GM23338 (cell line): ENCODE data around the gene DCUN1D4. TPM values are rescaled to one million over a fixed set of nuclear protein-coding genes. Genes with fewer than 3 reads are reported as not detected.

ENCODE experiments used
- ATAC-seq: fragments of 200-7000 bp; cut with Tn5 transposase; 3 replicates; pipeline ENCODE4 v1.9.1; 2020
- DNase-seq: peaks from one replicate; pipeline ENCODE4 v3.0.0-alpha.2; 2015; ENCODE audit warnings: low spot score
- H2AFZ ChIP-seq: fragments of 200-600 bp; sonication (generic); 2 replicates; pipeline ENCODE4 v1.8.0; 2016; ENCODE audit warnings: antibody characterized with exemption, mild to moderate bottlenecking, moderate library complexity
- H3F3A ChIP-seq: fragments of 200-600 bp; sonication (generic); replicated peaks from 2 replicates; pipeline ENCODE4 v1.8.0; 2017; ENCODE audit warnings: antibody characterized with exemption, mixed run types, low read depth
- H3K27ac ChIP-seq: fragments of 200-600 bp; sonication (generic); 2 replicates; pipeline ENCODE4 v1.6.1; 2016; ENCODE audit warnings: low read depth
- H3K27me3 ChIP-seq: fragments of 200-600 bp; sonication (generic); 2 replicates; pipeline ENCODE4 v1.8.0; 2016; ENCODE audit warnings: mild to moderate bottlenecking, mixed run types, moderate library complexity; ENCODE audit not compliant: insufficient read depth
- H3K36me3 ChIP-seq: fragments of 200-600 bp; sonication (generic); 2 replicates; pipeline ENCODE4 v1.8.0; 2016; ENCODE audit warnings: mild to moderate bottlenecking; ENCODE audit not compliant: insufficient read depth
- H3K4me1 ChIP-seq: fragments of 200-600 bp; sonication (generic); 2 replicates; pipeline ENCODE4 v1.8.0; 2016; ENCODE audit warnings: mild to moderate bottlenecking, moderate library complexity; ENCODE audit not compliant: insufficient read depth
- H3K4me2 ChIP-seq: fragments of 200-600 bp; sonication (generic); 2 replicates; pipeline ENCODE4 v1.7.1; 2017; ENCODE audit warnings: mixed run types
- H3K4me3 ChIP-seq: fragments of 200-600 bp; sonication (generic); 2 replicates; pipeline ENCODE4 v1.6.1; 2016; ENCODE audit warnings: mixed run types
- H3K79me2 ChIP-seq: fragments of 200-600 bp; sonication (generic); replicated peaks from 2 replicates; pipeline ENCODE4 v1.8.0; 2017; ENCODE audit warnings: mild to moderate bottlenecking; ENCODE audit not compliant: insufficient read depth
- H3K9me2 ChIP-seq: fragments of 200-600 bp; sonication (generic); 2 replicates; pipeline ENCODE4 v1.8.0; 2017; ENCODE audit not compliant: insufficient read depth
- H4K20me1 ChIP-seq: fragments of 200-600 bp; sonication (generic); replicated peaks from 2 replicates; pipeline ENCODE4 v1.8.0; 2017; ENCODE audit warnings: mild to moderate bottlenecking; ENCODE audit not compliant: insufficient read depth
- H3K27ac Mint-ChIP-seq: 2 replicates; pipeline ENCODE4 v1.8.0; 2020; ENCODE audit warnings: inconsistent platforms, mild to moderate bottlenecking, moderate library complexity, mixed read lengths
- H3K27me3 Mint-ChIP-seq: 3 replicates; pipeline ENCODE4 v1.8.0; 2022; ENCODE audit warnings: low read depth, mild to moderate bottlenecking, moderate library complexity, mixed read lengths, inconsistent platforms; ENCODE audit not compliant: insufficient read depth, poor library complexity
- H3K36me3 Mint-ChIP-seq: 3 replicates; pipeline ENCODE4 v1.8.0; 2021; ENCODE audit warnings: low read depth, mild to moderate bottlenecking, inconsistent platforms, moderate library complexity, mixed read lengths
- H3K4me1 Mint-ChIP-seq: 3 replicates; pipeline ENCODE4 v1.8.0; 2020; ENCODE audit warnings: mild to moderate bottlenecking, inconsistent platforms, mixed read lengths
- H3K4me3 Mint-ChIP-seq: 3 replicates; pipeline ENCODE4 v1.8.0; 2021; ENCODE audit warnings: moderate library complexity, mild to moderate bottlenecking, inconsistent platforms, mixed read lengths
- H3K9me3 Mint-ChIP-seq: 3 replicates; pipeline ENCODE4 v1.8.0; 2020; ENCODE audit warnings: moderate library complexity, mild to moderate bottlenecking, inconsistent platforms, mixed read lengths
- CREB1 ChIP-seq: fragments of 250-450 bp; sonication (Bioruptor Pico); IDR thresholded peaks from 2 replicates; pipeline ENCODE4 v1.5.0; 2020; ENCODE audit warnings: low read depth, mild to moderate bottlenecking, moderate library complexity
- CTCF ChIP-seq, 2 experiments: fragments of 200-600 bp in 1 of 2; sonication (generic) in 1 of 2; conservative IDR thresholded peaks; 2 replicates each; pipeline versions ENCODE4 v1.5.1 to v1.6.1; 2016 to 2017; ENCODE audit warnings: antibody characterized with exemption in 2 of 2, low read depth in 2 of 2, mild to moderate bottlenecking in 2 of 2, moderate library complexity in 1 of 2
- ETS1 ChIP-seq: IDR thresholded peaks from 2 replicates; pipeline ENCODE4 v1.6.1; 2016; ENCODE audit warnings: antibody characterized with exemption
- EZH2 ChIP-seq: fragments of 200-600 bp; sonication (generic); IDR thresholded peaks from one replicate; pipeline ENCODE4 v1.8.0; 2017; ENCODE audit warnings: antibody characterized with exemption, mild to moderate bottlenecking, low read depth; ENCODE audit not compliant: unreplicated experiment
- EZH2phosphoT487 ChIP-seq: fragments of 200-600 bp; sonication (generic); IDR thresholded peaks from one replicate; pipeline ENCODE4 v1.8.1; 2018; ENCODE audit warnings: antibody characterized with exemption; ENCODE audit not compliant: unreplicated experiment
- JUNB ChIP-seq: IDR thresholded peaks from one replicate; pipeline ENCODE4 v1.6.1; 2016; ENCODE audit warnings: antibody characterized with exemption; ENCODE audit not compliant: unreplicated experiment
- NANOG ChIP-seq: IDR thresholded peaks from 2 replicates; pipeline ENCODE4 v1.6.1; 2016; ENCODE audit warnings: antibody characterized with exemption, borderline replicate concordance
- POLR2AphosphoS5 ChIP-seq: IDR thresholded peaks from 2 replicates; pipeline ENCODE4 v1.6.1; 2016; ENCODE audit warnings: antibody characterized with exemption, low read depth
- REST ChIP-seq: IDR thresholded peaks from one replicate; pipeline ENCODE4 v1.6.1; 2018; ENCODE audit warnings: antibody characterized with exemption; ENCODE audit not compliant: unreplicated experiment
- STAT1 ChIP-seq: IDR thresholded peaks from one replicate; pipeline ENCODE4 v1.6.1; 2016; ENCODE audit warnings: antibody characterized with exemption; ENCODE audit not compliant: unreplicated experiment
- ZNF114 ChIP-seq: fragments of 250-450 bp; sonication (Bioruptor Pico); IDR thresholded peaks from 2 replicates; pipeline ENCODE4 v1.5.0; 2020; ENCODE audit warnings: mild to moderate bottlenecking, moderate library complexity
- ZNF331 ChIP-seq: fragments of 250-450 bp; sonication (Bioruptor Pico); IDR thresholded peaks from 2 replicates; pipeline ENCODE4 v1.5.0; 2020; ENCODE audit warnings: low read depth, mild to moderate bottlenecking, moderate library complexity
- ZNF462 ChIP-seq: fragments of 250-450 bp; sonication (Bioruptor Pico); IDR thresholded peaks from 2 replicates; pipeline ENCODE4 v1.5.0; 2020; ENCODE audit warnings: mild to moderate bottlenecking, moderate library complexity
- polyA plus RNA-seq: library from polyadenylated mRNA; unstranded; fragments of >200 nt; fragmentation: Nextera tagmentation; extraction: Ambion mirVana; gene quantifications from 2 replicates; pipeline ENCODE4 v1.2.1, GENCODE V29; 2016
- total RNA-seq: library from RNA; depleted of rRNA; stranded (reverse); fragments of >200 nt; shearing (Covaris generic); gene quantifications from 2 replicates; pipeline ENCODE4 v1.2.3, GENCODE V29; 2014

The DCUN1D4 gene
- total and polyA plus RNA-seq, 2 experiments from 2014 or later = 26.1 to 54.8 TPM

GRCh38 chr4:51858605-51859202, 15.8 kb downstream of the DCUN1D4 start:
- Histone ChIP-seq H3K9me2 (no peaks in the 10 kb centered on the region), H3K36me3 (no peaks in the 10 kb centered on the region; the same call in 1 of the 2 replicates), H3K27ac (no peak overlapping the region), H3K4me2 (no peak overlapping the region), H2AFZ (no peak overlapping the region), H3F3A (no peaks in the 10 kb centered on the region), H3K4me1 (peaks cover 40% of the 10 kb centered on the region), H3K79me2 (peaks cover 100% of the 10 kb centered on the region), H3K4me3 (no peak overlapping the region), H4K20me1 (peaks cover 29% of the 10 kb centered on the region), H3K27me3 (no peaks in the 10 kb centered on the region)
- TF ChIP-seq CTCF (conservative IDR thresholded peaks at IDR 0.05; ENCODE audit: low read depth in 2 of 2) (no peak), EZH2phosphoT487 (no peak), EZH2 (no peak), POLR2AphosphoS5 (no peak), ZNF114 (CRISPR knock-in tag) (no peak), ETS1 (no peak), REST (no peak), ZNF462 (no peak), NANOG (no peak), STAT1 (no peak), ZNF331 (CRISPR knock-in tag) (no peak), JUNB (no peak), CREB1 (no peak)
- Mint-ChIP-seq H3K27ac (no peak overlapping the region), H3K27me3 (no peaks in the 10 kb centered on the region), H3K9me3 (no peaks in the 10 kb centered on the region), H3K4me1 (peaks cover 66% of the 10 kb centered on the region), H3K36me3 (peaks cover 7% of the 10 kb centered on the region; the same call in 2 of the 3 replicates), H3K4me3 (no peak overlapping the region)
- ATAC-seq (no peak), DNase-seq (no peak)
